GM19328 (cell line): Measurements from ENCODE around the gene GRAMD1B.
"Not testable (repeated sequence)": the region's sequence is repeated elsewhere in the genome, so short reads cannot be mapped to it uniquely, and the experiment has no call there.

Source experiments
- ATAC-seq: cut with Tn5 transposase; IDR thresholded peaks from one replicate; pipeline ENCODE4 v1.9.1; 2021; ENCODE audit warnings: mild to moderate bottlenecking, moderate library complexity; ENCODE audit not compliant: unreplicated experiment

GRAMD1B gene

DNA sequence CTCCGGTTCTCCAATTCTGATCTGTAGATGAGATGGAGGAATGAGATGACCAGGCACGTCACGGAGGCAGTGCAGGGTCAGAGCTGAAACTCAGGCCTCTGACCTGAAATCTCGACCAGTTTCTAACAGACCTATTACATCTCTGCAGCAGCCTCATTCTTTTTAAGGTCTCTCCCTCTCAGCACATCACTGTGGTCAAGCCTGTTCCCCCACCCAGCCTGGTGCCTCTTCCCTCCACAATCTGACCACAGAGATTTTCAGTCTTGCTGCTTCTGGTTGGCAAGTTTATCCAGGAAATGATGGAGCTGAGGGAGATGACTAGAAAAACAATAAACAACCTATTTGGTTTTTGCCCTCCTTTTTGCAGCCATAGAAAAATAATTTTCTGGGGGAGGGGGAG, 9.5 kb downstream of the GRAMD1B start:
- ATAC-seq, result no peak

DNA sequence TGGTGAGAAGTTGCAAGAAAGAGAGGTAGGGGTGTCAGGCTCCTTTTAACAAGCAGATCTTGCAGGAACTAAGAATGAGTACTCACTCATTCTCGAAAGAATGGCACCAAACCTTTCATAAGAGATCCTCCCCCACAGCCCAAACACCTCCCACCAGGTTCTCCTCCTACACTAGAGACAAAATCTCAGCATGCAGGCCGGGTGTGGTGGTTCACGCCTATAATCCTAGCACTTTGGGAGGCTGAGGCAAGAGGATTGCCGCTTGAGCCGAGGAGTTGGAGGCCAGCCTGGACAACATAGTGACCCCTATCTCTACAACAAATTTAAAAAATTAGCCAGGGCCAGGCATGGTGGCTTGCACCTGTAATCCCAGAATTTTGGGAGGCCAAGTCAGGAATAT, 11.1 kb downstream of the GRAMD1B start:
- ATAC-seq, result no peak

DNA sequence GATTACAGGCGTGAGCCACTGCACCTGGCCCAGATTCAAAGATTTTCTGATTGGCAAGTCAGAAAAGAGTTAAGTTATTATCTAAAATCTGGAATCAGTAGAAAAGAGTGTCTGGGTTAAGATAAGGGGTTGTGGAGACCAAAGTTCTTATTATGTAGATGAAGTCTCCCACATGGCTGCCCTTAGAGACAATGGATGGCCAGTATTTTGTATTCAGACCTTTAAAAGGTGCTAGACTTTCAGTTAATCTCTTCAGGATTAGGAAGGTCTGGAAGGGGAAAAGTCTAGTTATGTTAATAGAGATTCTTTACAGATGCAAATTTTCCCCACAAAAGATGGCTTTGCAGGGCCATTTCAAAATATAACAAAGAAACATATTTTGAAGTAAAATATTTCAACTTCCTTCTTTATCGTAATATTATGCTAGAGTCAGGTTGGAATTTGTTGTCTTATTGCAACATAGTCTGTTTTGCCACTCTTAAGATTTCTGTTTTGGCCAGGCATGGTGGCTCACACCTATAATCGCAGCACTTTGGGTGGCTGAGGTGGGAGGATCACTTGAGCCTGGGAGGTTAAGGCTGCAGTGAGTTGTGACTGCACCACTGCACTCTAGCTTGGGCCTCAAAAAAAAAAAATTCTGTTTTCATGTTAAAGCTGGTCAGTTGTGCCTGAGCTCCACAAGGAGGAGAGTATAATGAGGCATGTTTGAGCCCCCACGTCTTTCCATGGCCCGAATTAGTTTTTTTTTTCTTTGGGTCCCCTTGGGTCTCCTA, 14.0 kb downstream of the GRAMD1B start:
- ATAC-seq, result no peak

DNA sequence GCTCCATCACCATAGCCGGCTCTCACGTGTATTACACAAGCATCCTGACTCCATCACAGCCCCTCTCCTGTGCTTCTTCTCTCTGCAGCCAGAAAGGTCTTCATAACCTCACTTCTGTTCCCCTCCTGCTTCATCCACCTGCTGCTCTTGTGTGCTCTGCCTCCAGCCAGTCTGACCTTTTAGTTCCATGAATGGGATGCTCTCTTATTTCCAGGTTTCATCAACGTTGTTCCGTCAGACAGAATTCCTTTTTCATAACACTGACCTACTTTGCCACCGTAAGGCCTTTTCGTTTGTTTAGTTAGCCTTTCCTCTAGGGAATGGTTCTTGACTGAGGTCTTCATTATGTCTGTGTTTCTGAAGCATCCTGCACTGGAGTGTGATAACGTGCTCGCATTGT, 18.8 kb downstream of the GRAMD1B start:
- ATAC-seq, result no peak

DNA sequence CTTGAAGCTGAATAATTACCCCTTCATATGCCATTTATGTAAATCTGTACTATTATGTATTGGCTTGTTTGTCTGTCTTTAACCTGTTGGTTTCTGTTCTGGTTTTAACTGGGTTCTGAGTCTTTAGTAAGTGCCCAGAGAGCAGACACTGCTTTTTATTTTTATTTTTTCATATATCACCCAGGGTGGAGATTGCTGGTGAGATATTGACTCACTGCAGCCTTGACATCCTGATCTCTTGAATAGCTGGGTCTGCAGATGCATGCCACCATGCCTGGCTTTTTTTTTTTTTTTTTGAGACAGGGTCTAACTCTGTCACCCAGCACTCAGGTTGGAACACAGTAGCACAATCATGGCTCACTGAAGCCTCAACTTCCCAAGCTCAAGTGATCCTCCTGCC, 19.4 kb downstream of the GRAMD1B start:
- no peak for ATAC-seq

DNA sequence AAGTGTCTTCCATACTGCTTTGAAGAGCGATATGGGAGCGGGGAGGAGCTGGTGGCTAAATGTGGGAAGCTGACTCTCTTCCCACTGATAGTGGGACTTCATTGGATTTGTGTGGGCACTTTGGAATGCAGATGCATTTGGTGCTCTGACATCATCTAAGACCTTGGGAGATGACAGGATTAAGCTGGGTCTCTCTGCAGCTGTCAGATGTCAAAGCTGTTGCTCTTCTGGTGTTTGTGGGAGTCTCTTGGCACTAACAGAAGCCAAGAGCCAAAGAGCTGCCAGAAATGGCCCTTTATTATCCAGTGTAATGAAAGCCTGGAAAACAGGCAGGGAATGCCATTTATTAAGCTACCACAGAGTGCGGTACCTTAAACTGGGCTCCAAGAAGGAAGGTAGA, 20.6 kb downstream of the GRAMD1B start:
- no peak for ATAC-seq

DNA sequence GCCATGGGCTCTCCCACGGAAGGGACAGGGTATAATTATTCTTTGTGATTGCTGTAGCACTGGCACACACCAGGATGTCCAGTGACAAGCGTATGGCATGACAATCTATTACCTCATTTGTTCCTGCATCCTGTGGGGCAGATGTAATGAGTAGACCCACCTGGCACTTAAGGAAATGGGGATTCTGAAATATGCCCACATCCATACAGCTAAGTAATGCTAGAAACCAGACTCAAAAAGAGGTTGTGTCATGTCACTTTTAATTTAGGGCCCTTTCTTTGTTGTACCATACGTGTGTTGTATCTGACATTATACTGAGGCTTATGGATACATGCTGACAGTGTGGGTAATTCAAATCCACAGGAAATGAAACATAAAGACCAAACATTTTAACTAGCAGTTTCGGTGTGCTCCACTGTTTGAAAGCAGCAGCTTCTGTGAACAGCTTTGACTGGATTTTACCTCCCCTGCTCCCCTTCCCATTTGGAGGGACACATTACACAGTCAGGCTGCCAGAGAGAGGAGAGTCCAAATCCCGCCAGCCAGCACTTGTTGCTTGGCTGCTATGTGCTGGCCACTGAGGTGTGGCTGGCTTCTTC, 21.2 kb downstream of the GRAMD1B start:
- ATAC-seq, result no peak

- no peak for ATAC-seq
Observed at GRCh38 chr11:123452794-123453193, 22.7 kb downstream of the GRAMD1B start.

DNA sequence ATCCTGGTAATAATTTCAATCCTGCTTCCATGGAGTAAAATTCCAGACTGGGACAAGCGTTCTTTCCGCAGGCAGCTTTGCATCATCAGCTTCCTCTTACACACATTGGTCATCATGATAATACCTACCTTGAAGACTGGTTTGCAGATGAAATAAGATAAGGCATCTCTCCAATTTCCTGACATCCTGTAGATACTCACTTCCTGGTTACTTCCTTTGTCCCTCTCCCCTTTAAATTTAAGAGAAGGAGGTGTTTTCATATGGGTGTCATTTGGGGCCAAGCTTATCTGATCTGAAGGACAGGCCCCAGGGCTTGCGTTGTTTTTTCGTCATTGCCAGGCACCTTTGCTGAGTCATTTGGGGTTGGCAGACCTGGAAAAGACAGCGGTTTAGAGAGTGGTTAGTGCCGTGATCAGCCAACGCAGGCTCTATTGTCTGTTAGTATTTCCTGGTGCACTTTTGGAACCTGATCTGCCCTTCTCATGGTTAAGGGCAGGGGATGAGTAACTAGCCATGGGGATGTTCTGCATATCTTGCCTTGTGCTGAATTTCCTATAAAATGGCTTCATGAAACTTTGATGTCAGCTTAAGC, 24.1 kb downstream of the GRAMD1B start:
- no peak for ATAC-seq

DNA sequence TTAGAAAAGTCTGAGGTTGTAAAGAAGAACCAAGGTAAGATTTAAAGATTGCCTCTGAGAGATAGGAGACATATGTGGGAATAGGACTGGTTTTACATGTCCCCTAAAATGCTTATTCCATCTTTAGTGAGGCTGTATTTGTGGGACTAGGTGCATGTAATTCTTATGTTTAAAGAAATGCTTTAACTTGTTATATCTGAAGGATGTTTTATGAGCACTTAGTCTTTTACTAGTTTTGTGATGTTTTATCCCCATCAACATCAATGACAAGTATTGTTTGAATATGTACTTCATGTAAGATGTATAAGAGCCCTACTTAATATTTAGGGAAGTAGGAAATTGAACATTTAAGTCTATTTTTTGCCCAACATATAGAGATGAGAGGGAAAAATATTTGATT, 24.7 kb downstream of the GRAMD1B start:
- no peak for ATAC-seq

GRCh38 chr11:123456448-123456847, 26.4 kb downstream of the GRAMD1B start:
- not testable (repeated sequence) for ATAC-seq

DNA sequence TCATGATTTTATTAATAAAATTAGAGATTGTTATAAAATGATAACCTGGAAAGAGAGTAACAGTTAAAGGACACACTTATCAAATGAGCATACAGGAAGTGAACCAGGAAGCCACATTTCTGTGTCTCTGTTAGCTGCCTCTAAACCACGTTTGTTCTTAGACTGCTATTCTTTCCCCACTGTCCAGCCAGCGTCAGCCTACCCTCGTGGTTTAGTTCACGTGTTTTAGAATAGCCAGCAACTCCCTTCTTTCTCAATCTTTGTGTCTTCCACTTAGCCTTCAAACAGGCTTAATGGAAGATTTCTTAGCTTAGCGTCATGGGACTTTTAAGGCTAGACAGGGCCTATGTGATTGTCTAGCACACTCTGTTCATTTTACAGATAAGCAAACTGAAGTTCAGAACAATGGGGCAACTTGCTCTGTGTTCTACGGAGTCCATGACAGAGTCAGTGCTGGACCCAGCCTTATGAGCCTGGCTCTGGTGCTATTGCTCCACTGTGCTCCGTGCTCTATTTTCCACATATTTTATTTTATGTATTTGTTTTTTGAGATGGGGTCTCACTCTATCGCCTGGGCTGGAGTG, 27.2 kb downstream of the GRAMD1B start:
- ATAC-seq, result no peak

GRCh38 chr11:123458501-123458900, 28.4 kb downstream of the GRAMD1B start:
- no peak for ATAC-seq

DNA sequence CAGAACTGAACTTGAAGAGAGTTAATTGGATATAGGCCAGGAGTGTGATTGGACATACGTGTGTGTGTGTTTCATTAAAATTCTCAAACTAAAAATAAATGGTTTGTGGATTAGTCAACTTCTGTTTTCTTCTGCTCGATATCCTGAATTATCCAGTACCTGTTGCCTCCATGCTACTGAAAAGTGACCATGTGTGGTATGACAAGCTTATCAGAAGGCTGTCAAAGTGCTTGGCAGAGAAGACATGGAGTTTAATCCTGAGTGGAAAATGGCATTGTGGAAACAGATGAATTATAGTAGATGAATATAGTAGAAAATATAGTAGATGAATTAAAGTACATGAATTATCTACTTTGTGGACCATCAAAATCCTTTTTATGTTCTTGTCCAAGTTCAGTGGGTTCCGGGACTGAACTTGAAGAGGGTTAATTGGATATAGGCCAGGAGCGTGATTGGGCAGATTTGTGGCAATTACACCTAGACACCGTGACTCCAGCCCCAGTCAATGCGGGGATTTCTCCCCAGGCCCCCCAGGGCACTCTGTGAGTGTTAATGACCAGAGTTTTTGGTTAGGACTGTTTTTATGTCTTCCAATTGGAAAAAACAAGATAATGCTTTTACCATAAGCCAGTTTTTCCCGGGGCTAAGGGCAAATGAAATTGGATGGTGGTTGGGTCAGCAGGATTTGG, 30.1 kb downstream of the GRAMD1B start:
- ATAC-seq, result no peak

- ATAC-seq, result no peak
Observed at GRCh38 chr11:123461164-123461563, 31.1 kb downstream of the GRAMD1B start.

- ATAC-seq, result not testable (repeated sequence)
Observed at GRCh38 chr11:123465667-123466066, 35.6 kb downstream of the GRAMD1B start.

DNA sequence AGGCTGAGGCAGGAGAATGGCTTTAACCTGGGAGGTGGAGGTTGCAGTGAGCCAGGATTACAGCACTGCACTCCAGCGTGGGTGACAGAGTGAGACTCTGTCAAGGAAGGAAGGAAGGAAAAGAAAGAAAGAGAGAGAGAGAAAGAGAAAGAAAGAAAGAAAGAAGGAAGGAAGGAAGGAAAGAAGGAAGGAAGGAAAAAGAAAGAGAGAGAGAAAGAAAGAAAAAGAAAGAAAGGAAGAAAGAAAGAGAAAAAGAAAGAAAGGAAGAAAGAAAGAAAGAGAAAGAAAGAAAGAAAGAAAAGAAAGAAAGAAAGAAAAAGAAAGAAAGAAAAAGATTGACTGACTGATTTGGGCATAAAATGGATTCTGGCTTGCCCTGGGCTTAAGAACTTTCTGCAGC, 36.1 kb downstream of the GRAMD1B start:
- ATAC-seq, result not testable (repeated sequence)

- ATAC-seq, result no peak
Observed at GRCh38 chr11:123469089-123469488, 39.0 kb downstream of the GRAMD1B start.

DNA sequence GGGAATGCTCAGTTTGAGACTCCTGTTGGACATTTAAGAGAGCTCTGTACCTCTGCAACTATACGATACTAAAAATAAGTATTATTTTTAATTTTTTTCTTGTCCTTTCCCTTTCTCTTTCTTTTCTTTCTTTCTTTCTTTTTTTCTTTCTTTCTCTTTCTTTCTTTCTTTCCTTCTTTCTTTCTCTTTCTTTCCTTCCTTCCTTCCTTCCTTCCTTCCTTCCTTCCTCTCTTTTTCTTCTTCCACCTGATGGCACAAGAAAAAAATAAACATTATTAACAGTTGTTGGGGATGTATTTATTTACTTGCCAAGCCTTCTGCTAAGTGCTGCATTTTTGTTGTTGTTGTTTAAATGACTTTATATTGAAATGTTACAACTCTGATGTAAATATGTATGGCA, 39.5 kb downstream of the GRAMD1B start:
- ATAC-seq, result no peak

- no peak for ATAC-seq
Observed at GRCh38 chr11:123470842-123471241, 40.8 kb downstream of the GRAMD1B start.

DNA sequence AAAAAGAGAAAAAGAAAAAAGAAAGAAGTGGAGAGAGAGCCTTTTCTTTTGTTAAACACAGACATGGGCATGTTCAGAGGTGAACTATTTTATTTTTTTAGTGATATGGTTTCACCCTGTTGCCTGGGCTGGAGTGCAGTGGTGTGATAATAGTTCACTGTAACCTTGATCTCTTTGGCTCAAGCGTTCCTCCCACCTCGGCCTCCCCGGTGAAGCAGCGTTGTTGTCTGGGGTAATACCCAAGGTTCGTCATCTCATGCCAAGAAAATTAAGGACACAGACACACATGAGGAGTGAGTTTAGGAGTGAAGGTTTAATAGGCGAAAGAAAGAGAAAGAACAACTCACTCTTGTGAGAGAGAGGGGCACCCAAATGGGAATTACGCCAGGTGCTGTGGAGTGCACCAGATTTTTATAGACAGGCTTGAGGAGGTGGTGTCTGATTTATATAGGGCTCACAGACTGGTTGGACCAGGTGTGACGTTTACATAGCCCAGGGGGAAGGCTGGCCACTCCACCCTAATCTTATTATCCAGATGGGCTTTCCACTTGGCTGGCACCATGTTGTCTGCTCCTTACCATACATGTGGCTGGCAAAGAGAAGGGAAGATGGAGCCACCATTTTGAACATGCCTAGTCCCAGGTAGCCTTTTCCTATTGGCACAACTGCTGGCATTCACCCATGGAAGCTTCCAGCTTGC, 42.3 kb downstream of the GRAMD1B start:
- ATAC-seq, result no peak
